ENCODE measurements around the gene FRMD5.

The FRMD5 gene

DNA sequence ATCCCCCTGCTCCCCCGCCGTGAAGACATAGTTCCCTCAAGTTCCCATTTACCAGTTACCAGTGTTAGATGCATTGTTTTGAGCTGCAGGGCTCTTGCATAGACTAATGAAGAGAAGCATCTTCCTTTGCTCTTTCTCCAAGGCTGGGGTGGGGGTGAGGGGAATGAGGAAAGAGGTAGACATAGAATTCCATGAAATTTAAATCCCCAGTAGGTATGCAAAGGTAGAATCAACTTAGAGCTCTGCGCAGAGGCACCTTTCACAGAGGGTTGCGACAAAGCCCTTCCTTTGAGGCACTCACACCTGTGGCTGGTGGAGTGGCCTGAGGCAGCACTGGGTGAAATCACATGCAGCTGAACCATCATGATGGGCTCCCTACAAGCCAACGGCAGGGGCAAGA lies 266.9 kb downstream of the FRMD5 start:
- DNase-seq (ENCODE audit: low spot score) = no peak

DNA sequence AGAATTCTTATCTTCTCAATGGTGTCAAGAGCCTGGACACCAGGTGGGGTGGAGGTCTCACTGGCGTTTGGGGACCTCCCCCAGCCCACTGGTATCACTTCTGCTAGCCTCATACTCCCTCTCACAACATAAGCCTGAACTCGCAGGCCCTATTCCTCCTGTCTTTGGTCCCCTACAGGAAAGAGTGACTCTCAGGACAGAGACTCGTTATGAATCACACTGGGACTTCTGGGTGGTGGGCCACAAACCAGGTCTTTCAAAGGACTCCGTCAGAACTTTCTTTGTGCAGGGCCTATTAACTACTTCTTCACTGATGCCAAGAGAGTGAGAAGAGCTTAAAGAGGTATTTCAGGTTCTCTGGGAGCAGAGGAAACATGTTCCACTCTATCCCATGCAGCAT lies 267.9 kb downstream of the FRMD5 start:
- DNase-seq (ENCODE audit: low spot score) = no peak

DNA sequence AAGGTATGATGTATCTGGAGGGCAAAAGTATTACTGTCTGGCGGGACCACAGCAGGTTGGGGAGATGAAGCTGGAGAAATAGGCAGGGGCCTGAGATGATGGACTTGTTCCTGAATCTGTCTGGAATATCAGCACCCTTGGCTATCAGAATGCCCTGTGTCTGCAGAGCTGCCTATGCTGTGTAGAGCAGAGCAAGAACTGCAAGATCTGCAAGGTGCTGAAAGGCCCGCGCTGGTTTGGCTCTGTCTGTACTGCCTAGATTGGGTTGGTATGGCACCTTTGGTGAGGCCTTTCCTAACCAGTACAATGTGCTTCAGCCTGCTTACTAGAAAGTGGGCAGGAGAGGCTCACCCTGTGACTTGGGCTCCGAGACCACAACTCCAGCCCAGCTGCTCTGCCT lies 271.5 kb downstream of the FRMD5 start:
- DNase-seq (ENCODE audit: low spot score) = no peak

DNA sequence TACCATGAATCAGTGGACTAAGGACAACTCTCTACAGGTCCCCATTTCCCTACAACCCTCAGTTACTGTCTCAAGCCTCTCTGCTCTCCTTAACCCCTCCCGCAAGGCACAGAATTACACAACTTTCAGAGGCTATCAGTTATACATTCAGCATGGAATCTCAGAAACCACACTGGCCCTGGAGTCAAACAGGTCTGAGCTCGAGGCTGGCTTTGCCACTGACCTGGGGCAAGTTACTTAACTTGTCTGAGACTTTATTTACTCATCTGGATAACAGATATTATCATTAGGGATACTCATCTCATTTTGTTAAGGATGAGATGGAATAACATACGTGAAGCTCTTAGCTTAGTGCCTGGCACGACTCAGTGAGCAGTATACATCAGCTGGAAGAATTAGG lies 273.1 kb downstream of the FRMD5 start:
- no peak for DNase-seq (ENCODE audit: low spot score)

DNA sequence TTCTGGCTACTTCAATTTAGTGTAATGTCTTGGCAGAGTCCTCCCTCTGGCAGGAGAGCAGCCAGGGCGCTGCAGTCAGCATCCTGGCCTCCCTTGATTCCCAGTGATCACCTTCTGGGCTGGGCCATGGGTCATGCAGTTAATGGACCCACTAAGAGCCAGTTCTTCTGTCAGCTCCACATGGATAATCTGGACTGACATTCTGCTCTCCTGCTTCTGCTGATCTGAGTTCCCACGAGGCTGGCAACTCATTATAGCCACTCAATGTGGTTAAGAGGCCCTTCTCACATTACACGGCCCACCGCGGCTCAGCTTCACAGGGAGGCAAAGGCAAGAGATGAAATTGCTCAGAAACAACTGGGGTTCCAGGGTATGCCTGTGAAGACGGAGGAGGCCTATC lies 274.3 kb downstream of the FRMD5 start:
- peak; percentile 77 for DNase-seq (ENCODE audit: low spot score)

DNA sequence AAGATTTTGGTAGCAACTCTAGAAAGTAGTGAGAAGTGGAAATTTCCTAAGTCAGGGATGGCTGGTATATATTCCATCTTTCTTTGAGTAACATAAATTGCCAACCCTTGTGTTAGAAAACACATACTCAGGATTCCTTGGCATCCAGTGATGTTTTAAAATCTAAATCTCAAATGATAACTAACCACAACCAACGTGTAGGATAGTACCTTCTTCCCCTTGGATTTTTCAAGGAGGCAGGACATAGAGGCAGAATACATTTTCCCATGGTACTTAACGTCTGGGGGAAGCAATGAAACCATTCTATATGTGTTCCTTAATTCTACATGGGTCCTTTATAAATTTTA lies 274.8 kb downstream of the FRMD5 start:
- no peak for DNase-seq (ENCODE audit: low spot score)

DNA sequence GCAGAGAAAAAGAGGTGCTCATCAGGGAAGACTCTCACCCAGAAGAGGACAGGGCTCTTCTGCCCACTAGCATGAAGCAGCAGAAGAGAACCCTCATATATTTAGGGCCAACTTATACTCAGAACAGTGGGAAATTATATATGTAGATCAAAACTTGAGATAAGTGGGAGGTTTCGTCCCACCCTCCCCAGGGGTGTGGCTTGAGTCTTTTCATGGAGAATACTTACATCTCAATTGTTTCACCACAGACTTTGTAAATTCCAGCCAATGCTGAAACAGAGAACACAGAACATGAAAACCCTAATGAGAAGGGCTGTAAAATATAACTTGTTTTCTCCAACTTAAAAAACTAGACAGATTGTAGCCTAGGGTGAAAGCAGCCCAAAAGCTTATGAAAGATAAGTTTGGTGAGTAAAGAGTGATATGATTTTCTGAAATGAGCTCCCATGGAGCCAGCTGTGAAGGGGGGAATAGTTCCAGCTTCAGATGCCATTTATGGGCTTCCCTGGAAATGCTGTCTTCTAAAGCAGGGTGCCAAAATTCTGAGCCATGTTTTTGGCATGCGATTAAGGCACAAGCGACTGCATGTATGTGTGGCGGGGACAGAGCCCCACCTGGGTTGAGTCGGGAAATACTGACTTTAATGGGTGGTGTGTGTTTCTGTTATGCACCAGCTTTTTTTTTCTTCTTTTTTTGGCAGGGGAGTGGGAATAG lies 275.4 kb downstream of the FRMD5 start:
- DNase-seq (ENCODE audit: low spot score) = no peak

DNA sequence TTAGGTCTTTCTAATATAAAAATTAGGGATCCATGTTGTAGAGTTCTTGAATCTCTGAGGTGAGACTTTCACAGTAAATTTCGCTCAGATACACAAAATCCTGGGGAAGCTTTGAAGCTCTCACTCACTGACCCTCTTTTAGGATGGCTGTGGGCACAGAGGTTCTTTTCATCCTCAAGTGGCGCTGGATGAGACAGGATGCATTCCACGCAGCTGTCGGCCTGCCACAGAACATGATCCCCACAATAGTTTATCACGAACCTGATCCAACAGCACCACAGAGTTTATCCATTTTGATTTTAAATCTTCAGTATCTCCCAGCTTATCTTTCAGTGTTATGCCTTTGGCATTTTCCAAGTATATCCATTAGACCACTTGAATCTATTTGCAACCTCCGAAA lies 276.4 kb downstream of the FRMD5 start:
- DNase-seq (ENCODE audit: low spot score) = no peak

DNA sequence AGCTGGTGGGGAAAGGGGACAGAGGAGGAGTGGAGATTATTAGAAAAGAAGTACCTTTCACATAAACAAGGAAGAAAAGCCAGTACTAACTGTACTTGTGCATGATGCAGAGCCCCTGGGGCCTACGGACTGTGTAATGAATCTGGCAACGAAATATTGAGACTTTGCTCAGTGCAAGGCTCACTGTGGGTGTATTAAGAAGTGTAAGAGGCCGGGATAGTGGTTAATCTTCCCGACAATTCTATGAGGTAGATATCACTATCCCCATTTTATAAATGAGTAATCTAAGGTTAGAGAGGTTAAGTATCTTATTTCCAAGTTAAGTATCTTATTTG lies 278.8 kb downstream of the FRMD5 start:
- no peak for DNase-seq (ENCODE audit: low spot score)

DNA sequence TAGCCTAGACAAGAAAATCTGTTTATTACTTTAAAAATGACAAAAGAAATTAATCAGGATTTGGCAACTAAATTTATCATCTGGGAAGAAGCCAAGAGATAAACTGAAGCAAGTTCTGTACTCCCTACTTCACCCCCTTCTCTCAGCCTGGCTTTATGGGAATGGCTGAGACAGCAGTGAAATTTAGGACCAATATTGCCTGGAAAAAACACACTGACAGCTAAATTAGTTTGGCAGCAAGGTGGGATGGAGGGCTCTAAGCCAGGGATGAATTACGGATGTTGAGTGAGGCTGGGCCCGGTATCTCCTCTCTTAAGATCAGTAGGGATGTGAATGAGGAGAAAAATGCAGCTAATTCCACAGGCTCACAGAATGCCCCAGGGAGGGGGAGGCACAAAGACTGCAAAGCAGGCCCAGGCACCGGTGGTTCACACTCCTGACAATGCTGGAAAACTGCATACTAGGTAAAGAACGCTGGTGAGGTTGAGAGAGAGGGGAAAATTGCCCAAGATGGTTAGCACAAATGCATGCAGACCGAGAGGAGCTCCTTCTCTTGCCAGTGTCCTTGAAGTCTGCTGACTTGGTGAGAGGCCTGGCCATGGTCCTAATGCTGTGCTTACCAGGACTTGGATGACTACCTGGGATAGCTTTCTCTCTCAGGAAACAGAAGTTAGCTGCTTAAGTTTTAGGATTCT lies 279.3 kb downstream of the FRMD5 start:
- no peak for DNase-seq (ENCODE audit: low spot score)

DNA sequence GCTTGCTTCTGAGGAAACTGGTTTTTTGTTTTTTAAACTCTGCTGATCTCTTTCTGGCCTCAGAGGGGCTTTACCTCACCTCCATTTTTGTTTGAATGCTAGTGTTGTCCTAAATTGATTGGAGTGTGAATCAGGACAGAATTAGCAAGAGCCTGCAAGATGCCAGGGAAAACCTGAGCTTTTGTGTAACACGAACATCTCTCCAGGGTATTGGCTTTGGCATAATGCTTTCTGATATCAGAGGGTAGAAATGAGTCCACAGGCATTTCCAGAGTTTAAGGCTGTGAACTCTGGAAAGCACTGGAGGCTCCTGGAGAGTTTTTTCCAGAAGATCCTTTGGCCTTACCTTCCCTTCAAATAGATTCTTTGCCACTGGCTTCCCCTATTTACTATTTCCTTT lies 281.1 kb downstream of the FRMD5 start:
- DNase-seq (ENCODE audit: low spot score) = no peak

DNA sequence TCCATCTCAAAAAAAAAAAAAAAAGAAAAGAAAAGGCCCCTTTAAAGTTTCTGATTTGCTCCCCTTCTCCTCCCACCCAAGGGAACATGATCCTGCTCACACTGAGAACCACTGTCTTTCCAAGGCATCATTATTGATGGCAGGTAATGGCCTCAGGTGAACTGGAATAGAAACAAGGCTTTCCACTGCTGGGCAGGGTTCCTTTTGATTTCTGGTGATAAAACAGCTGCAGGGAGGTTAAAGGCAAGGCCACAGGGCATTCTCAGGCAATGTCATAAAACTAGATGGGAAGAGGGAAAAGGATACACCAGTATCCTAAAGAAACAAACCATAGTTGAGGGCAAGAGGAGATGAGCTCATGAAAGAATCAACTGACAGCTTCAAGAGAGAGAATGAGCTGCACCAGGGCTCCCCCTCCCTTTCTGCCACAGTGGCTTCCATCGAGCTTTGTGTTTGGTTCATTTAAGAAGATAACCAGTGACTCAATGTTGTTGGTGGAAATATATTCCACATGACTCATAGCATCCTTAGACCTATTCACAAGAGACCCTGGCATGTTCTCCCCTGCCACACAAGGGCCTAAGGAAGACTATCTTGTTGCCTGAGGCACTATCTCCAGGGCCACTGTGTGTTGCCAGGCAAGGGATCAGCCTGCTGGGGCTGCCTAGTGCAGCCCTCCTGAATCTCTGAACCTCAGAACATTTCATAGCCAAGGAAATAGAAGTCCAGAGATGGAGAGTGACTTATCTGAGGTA lies 281.9 kb downstream of the FRMD5 start:
- DNase-seq (ENCODE audit: low spot score) = no peak

DNA sequence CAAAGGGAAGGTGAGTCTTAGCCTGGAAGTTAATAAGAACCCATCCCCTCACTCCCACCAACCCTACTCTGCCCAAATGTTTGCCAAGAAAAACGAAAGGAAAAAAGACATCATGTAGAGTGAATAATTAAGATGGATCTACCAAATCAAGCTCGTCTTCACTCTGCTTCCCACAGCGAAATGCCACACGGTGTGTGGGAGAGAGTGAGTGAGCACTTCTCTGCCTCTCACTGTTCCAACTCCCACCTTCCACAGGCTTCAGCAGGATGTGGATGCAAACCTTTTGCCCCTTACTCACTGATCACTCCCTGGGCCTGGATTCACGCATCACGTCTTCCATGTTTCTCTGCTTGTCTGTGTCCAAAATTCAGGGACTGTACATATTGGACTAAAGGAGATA lies 282.9 kb downstream of the FRMD5 start:
- DNase-seq (ENCODE audit: low spot score) = no peak

DNA sequence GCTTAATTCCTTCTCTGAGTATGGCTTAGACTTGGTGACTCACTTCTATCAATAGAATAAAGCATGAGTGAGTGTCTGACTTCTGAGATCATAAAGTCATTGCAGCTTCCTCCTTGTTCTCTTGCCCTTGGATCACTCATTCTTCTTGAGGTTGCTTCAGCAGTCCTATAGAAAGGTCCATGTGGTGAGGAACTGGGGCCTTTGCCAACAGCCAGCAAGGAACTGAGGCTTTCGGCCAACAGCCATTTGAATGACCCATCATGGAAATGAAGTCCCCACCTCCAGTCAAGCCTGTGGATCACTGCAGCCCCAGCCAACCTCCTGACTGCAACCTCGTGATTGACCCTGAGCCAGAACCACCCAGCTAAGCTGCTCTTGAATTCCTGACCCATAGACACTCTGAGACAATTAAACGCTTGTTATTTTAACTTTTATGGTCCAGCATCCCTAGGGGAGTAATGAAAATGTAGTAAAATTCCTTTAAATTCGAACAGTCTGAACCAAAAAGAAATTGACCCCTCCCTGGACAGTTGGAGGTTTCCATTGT lies 283.8 kb downstream of the FRMD5 start:
- no peak for DNase-seq (ENCODE audit: low spot score)

DNA sequence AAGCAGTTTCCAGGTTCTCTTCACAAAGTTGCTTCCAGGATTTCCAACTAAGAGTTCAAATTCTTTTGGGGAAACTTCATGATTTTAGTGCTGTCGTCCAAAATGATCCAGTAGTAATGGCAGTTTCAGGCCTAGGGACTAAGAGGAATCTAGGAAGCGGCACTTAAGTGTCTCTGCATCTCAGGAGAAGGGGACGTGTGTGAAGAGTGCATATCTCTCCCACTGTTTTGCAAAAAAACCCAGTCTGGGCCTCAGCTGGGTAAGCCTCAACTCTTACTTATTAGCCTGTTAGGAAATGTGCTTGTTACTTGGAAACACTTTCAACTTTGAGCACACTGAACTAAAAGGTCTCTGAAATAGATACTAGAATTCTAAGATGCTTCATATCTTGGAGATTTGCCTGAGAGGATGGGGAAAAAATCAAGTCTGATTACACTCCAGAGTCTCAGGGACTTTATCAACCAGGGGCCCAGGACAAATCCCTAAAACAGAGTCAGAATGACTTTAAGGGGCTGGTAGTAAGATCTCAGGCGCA lies 286.5 kb downstream of the FRMD5 start:
- DNase-seq (ENCODE audit: low spot score) = no peak

DNA sequence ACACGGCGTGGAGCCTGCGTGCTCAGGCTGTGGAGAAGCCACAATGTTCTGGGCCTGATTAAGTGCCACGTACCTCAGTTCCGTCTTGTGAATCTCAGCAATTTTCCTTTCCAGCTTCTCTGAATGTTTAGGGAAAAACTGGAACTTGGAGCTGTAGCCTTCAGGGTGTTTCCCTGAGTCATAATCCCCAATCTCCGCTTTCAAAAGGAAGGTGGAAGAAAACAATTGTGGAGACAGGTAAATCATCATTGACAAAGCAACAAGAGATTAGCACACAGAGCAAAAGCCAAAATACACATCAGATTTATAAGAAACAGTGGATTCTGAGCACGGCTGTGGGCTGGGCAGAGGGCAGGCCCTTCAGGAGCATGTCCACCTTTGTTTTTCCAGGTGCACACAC lies 289.3 kb downstream of the FRMD5 start:
- DNase-seq (ENCODE audit: low spot score) = no peak

DNA sequence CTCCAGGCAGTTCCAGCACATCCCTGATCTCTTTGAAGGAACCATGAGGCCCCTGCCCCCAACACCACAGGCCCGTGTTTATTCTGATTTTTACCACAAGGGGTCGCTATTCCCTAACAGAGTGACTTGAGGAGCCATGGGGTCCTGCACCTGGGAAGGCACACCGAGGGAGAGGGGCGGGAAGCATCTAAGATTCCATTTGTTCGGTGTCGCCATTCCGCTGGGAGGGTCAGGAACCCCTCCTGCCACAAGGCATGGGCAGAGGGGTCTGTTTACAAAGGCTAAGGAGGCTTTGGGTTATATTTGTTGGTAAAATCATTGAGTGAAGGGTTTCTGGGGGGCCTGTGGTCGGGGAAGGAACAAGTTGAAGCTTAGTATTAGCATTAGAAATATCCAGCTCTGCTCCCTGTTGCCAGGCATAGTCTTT lies 291.2 kb downstream of the FRMD5 start:
- peak; percentile 82 for DNase-seq (ENCODE audit: low spot score)

DNA sequence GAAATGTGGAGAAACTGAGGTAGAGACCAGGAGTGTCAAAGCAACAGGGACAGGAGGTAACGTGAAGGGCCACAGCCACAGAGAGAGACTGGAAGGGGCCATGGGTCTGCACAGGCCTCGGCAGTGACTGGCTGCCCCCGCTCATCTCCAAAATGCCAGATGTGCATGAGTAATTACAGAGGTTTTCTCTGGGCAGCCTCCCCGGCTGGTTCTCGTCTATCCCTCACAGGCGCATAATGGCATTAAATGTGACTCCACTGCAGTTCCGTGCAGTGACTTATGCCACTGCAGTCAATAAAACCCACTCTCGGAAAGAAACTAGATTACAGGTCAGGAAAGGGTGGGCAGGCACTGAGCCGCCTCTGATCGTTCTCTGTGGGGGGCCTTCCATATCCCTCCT lies 293.6 kb downstream of the FRMD5 start:
- DNase-seq (ENCODE audit: low spot score) = peak; percentile 82

DNA sequence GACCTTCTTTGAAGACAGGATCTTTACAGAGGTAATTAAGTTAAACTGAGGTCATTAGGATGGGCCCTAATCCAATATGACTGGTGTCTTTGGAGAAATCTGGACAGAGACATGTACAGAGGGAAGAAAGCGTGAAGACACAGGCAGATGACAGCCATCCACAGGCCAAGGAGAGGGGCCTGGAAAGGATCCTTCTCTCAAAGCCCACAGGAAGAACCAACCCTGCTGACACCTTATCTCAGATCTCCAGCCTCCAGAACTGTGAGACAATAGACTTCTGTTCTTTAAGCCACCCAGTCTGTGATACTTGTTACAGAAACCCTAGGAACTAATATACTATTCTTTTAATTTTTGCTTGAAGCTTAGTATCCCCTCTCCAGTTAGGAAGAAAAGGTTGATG lies 294.1 kb downstream of the FRMD5 start:
- peak; percentile 91 for DNase-seq (ENCODE audit: low spot score)

DNA sequence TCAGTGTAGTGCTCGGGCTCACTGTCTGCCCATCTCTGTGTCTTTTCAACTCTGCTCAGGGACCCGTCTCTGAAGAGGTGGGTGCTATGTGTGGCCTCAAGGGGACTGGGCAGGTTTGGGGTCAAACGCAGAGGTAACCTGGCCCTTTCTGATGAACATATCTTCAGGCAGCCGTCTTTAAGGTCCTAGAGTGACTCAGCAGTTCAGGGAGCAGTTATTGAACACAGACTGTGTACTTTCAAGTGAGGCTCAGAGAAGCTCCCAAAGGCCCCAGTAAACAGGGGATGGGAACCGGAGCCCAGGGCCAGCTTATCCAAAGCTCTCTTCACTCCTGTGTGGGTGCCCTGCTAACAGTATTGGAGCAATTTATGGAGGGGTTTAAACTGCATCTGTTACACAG lies 295.1 kb downstream of the FRMD5 start:
- no peak for DNase-seq (ENCODE audit: low spot score)

DNA sequence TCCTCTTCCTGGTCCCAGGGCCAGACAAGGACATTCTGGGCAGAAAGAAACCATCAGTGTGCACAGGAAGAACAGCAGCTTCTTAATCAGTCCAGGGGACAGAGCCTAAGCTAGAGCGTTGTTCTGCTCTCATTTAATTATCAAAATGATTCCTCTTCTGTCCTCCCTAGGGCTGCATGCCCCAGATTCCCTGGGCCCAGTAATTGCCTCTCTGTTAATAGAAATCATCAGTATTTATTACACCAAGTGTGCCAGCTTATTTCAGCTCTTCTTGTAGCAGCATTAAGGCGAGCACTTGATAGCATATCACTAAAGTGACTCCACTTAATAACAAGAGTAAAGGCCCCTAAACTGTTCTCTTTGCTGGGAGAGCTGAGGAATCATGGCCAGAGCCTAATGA lies 296.2 kb downstream of the FRMD5 start:
- DNase-seq (ENCODE audit: low spot score) = no peak

DNA sequence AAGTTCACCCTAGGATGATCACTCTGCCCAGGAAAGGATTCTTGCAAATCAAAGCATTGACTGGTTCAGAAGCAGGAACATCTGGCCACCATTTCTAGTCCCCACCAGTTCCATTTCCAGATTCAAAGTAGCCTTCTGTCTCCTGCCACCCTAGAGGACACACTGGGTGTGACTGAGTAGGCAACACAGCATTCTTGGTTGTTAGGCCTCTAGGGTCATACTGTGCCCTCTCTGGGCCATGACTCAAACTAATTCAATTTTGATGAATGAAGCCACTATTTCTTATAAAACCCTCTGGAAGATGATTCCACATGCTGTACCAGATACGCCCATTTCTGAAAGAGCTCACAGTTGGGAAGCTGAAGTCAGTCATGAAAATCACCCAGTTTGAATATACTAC lies 298.5 kb downstream of the FRMD5 start:
- DNase-seq (ENCODE audit: low spot score) = no peak

DNA sequence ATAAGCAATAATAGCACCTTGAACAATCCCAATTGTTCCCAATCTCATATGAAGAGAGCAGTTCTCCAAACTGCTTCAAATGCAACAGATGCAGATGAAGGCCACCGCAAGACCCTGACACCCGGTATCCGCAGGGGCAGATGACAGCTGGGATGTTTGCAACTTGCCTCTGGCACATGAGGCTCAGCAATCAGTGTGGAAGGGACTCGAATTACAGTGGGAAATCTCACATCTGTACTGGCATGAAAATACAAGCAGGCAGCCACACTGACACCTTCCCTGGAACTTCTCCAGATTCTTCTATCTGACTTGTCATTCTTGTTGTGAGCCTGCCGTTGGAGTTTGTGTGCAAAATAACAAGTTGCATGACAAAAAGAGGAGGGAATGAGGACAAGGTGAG lies 299.5 kb downstream of the FRMD5 start:
- no peak for DNase-seq (ENCODE audit: low spot score)
